Daoy (cell line): ENCODE measurements around the gene DMRTC2. TPM values are rescaled to one million over a fixed set of nuclear protein-coding genes. Genes with fewer than 3 reads are reported as not detected.

Experiments
- DNase-seq: peaks from one replicate; pipeline ENCODE4 v3.0.0-alpha.2; 2015; ENCODE audit warnings: low read depth
- total RNA-seq: library from RNA; depleted of rRNA; stranded (reverse); fragments of >200 nt; shearing (Covaris generic); gene quantifications from 2 replicates; pipeline ENCODE4 v1.2.3, GENCODE V29; 2014

The DMRTC2 gene
- total RNA-seq, 1 experiment from 2014 or later = not detected

DNA sequence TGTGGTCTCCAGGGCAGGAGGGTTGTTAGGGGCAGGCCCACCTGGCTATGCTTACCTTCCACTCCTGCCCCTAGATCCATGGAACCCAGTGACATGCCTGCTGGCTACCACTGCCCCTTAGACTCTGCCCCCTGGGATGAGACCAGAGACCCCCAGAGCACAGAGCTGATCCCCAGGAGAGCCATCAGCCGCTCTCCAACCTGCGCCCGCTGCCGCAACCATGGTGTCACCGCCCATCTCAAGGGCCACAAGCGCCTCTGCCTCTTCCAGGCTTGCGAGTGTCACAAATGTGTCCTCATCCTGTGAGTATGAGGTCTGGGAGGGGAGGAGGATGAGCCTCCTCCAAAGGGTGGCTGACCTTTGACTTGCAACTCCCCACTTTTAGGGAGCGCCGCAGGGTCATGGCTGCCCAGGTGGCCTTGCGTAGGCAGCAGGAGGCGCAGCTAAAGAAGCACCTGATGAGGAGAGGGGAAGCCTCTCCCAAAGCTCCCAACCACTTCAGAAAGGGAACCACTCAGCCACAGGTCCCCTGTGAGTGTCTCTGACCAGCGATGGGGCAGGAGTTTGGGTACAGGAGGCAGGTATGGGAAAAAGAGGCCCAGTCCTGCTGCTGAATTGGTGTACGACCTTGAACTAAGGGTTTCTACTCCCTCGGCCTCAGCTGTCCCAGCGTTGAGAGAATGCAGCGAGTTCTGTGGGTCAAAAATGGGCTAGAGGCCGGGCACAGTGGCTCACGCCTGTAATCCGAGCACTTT, 2.7 kb downstream of the DMRTC2 start:
- no peak for DNase-seq

DNA sequence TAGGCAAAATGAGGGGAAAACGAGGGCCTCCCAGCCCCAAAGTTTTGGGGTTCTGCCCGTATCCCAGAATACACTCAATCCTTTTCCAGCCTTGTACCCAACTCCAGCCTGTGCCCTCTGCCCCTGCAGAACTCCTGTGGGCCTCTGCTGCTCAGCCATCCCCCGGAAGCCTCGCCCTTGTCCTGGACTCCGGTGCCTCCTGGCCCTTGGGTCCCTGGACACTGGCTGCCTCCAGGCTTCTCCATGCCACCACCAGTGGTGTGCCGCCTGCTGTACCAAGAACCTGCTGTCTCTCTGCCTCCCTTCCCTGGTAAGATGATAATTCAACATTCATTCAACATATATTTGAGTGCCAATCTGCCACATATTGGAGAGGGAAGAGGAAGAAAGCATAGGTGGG, 3.8 kb downstream of the DMRTC2 start:
- no peak for DNase-seq

DNA sequence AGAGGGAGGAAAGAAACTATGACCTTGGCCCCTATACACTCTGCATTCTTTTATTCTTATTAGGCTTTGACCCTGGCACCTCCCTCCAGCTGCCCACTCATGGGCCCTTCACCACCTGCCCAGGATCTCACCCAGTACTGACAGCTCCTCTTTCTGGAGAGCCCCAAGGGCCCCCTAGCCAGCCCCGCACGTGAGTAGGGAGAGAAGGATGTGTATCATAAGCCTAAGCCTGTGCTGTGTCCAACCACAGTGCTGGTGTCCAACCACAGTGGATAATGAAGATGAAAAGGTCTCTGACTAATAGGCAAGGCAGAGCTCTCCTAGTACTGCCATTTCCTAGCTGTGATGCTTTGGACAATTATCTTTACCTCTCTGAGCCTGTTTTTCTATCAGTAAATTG, 4.2 kb downstream of the DMRTC2 start:
- no peak for DNase-seq

DNA sequence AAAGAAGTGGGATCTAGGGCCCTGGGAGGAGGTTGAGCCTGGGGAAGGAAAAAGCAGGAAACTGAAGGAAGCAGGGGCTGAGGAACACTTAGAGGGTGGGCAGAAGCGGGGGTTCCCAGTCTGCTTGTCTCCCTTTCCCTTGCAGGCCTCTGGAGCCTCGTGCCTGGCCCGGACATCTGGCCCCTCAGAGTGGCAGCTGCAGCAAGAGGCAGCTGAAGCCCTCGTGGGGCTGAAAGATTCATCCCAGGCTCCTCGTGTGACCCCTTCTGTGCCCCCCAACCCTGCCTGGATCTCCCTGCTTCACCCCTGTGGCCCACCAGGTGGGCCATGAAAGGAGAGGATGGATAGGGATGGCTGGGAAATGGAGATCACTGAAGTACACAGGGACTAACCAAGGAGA, 5.5 kb downstream of the DMRTC2 start:
- DNase-seq = no peak

- DNase-seq = no peak
Measured at GRCh38 chr19:41851456-41851855, 6.6 kb downstream of the DMRTC2 start.

- DNase-seq = no peak
Measured at GRCh38 chr19:41853344-41853743, 8.5 kb downstream of the DMRTC2 start.

DNA sequence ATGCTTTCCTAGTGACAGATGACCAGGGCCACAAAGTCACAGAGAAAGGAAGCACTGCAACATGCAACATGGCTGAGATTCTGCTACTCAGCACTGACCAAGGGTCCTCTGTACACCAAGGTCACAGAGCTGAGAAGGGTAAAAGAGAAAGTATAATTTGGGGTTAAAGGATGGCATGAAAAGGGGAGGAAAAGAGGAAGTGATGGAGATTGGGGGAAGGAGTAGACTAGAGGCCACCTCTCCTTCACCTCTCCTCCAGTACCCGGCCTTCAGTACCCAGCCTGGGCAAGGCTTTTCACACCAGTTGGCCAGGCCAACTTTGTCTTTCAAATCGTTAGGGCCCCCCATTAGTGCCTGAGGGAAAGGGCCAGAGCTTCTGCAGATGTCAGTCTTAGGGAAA, 8.9 kb downstream of the DMRTC2 start:
- DNase-seq = no peak

GRCh38 chr19:41859213-41859617, 14.4 kb downstream of the DMRTC2 start:
- DNase-seq = no peak

DNA sequence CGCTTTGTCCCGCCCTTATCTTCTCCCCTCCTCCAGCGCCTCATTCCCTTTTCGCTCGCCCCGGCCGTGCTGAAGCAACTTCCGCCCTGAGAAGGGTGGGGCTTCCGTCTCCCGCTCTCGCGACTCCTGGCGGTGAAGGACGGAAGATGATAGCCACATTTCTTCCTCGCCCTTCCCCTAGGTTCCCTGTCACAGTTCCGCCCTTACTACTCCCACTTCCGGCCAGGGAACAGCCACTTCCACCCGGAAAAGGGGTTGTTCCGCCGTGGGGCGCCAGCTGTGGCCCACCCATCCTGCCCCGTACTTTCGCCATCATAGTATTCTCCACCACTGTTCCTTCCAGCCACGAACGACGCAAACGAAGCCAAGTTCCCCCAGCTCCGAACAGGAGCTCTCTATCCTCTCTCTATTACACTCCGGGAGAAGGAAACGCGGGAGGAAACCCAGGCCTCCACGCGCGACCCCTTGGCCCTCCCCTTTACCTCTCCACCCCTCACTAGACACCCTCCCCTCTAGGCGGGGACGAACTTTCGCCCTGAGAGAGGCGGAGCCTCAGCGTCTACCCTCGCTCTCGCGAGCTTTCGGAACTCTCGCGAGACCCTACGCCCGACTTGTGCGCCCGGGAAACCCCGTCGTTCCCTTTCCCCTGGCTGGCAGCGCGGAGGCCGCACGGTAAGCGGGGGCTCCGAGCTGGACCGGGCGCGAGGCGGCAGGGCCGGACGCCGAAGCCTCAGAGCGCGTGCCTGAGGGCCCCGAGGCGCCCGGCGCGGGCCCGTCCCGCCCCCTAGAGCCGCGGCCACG, 15.0 kb downstream of the DMRTC2 start, which contains the start of gene RPS19:
Gene RPS19 (plus strand): TSS at position 638 of the 801 bp plus-strand sequence. CDS start 520 bp downstream, outside the sequence.
- peak; percentile 99 for DNase-seq

DNA sequence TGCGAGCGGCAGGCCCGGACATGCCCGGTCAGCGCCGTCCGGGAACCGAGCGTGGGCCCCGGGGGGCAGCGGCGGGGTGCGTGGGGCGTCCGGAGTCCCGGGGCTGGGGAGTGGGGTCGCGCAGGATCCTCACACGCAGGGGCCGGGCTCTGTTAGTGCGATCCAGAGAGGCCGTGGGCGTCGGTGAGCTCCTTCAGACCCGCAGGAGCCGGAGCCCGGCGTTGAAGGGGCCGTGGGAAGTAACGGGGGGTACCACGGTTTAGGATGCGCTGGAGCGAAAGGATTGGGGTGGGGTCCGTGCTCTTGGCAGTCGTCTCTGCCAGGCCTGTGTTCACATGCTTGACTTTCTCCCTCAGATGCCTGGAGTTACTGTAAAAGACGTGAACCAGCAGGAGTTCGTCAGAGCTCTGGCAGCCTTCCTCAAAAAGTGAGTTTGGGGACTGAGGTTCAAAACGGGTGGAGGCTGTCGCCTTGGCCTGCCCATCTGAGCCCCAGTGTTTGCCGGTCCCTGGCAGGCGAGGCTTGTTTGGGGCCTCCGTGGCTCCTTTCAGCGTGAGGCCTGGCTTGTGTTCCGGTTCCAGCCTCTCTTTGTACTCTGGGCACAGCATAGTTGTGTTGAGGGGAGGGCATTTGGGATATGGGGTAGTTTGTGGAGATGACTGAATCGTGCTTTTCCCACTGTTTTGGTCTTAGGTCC, 15.7 kb downstream of the DMRTC2 start:
- no peak for DNase-seq

DNA sequence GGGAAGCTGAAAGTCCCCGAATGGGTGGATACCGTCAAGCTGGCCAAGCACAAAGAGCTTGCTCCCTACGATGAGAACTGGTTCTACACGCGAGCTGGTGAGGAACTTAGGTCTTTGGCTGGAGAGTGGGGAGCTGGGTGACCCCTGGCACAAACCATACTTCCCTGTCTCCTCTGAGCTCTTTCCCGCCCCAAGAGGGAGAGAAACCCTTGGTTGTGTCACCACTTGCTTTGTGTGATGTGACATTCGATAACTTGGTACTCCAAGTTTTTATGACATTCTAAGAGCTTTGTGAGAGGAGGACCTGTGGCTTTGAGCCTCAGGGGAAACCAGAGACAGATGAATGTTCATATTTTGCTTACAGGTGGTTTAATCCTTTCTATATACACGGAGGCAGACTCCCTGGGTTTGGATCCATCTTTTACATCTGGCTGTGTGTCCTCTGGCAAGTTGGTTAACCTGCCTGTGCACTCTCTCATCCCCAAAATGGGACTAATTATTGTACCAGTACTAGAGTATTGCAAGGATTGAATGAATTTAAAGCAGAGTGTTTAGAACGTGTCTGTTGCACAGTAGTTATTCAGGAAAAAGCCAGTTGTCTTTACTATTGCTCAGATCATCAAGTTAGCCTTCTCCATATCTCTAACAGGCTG, 16.4 kb downstream of the DMRTC2 start:
- no peak for DNase-seq

DNA sequence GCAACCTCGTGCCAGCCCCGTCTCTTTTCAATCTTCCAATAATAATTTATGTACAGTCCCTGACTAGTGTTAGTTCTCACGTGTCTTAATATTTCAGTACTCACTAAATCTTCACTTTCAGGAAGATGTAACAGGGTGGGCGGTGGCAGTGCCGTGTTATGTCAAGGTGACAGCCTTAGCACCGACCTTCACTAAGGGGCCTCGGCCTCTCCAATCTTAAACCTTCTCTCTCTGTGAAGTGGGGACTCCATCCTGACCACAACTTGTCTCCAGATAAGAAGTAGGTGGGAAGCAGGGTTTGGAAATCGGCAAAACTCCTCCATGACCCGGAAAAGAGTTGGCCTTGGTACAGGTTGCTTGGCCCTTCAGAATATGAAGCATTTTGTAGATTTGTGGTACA, 17.0 kb downstream of the DMRTC2 start:
- DNase-seq = no peak

GRCh38 chr19:41862445-41862986, 17.7 kb downstream of the DMRTC2 start:
- DNase-seq = no peak

GRCh38 chr19:41863209-41863931, 18.5 kb downstream of the DMRTC2 start:
- DNase-seq = no peak

- no peak for DNase-seq
Measured at GRCh38 chr19:41864374-41864773, 19.5 kb downstream of the DMRTC2 start.

GRCh38 chr19:41866284-41866683, 21.4 kb downstream of the DMRTC2 start:
- DNase-seq = no peak

DNA sequence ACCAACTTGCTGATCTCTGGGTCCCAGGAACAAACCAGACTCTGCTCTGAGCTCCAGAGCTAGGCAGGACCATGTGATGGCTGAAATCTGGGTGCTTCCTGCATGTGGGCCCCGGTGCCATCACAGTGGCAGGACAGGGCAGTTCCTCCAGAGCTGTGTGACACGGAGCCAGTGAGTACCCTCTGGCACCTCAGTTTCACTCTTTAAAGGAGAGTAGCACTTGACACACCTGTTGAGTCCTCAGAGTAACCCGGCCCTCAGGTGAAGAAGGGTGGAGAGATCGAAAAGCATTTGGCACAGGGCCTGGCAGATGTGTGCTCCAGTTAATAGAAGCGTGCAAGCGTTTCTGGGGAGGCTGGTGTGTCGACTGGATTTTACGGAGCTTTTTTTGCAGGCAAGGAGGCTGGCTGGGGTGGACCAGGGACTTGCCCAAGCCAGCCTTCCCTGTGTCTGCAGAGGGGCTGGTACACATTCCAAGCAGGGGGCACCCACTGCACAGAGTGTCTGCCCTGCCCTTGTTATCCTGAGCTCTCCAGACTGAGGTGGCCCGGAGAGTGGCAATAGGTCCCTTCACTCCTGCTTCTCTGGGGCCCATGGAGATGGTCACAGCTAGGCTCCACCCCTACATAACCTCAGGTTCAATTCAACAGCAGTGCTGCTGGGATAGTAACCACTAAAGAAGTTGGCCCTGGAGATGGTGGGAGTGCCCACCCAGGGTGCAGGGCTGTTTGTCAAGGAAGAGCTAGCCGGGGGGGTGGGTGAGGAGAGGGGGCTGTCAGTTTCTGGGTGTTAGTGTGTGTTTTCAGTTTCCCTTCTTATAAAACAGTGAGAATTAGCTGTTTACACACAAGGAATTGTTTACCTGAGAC, 23.5 kb downstream of the DMRTC2 start:
- no peak for DNase-seq

- DNase-seq = no peak
Measured at GRCh38 chr19:41868989-41869300, 24.1 kb downstream of the DMRTC2 start.

DNA sequence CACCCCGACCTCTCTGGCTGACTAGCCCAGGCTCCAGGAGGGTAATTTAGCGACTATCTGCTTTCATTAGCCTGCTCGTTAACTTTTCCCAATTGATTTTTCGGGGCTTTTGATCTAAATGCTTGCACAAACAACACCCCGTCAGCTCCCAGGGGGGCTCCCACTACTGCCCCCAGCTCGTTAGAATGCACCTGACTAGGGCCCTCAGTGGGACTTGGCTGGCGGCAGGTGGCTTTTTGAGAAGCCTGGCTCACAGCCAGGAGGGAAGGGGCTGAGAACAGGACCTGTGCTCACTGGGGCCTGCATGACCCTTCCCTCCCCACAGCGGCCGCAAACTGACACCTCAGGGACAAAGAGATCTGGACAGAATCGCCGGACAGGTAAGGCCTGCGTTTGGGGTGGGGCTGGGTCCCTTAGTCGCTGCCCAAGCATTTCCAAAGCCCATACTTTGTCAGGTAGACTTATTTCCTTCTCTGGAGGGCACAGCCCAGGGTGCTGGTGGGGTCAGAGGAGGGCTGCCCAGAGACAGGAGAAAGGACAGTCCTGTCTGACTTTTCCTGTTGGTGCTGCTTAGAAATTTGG, 24.6 kb downstream of the DMRTC2 start:
- DNase-seq = no peak

- DNase-seq = peak; percentile 58
Measured at GRCh38 chr19:41870401-41870873, 25.6 kb downstream of the DMRTC2 start.
